ENCODE measurements around the gene CREBBP. TPM values are rescaled to one million over a fixed set of nuclear protein-coding genes. Genes with fewer than 3 reads are reported as not detected.

The CREBBP gene
- total RNA-seq, 2 experiments from 2014 or later: 145 to 152 TPM

DNA sequence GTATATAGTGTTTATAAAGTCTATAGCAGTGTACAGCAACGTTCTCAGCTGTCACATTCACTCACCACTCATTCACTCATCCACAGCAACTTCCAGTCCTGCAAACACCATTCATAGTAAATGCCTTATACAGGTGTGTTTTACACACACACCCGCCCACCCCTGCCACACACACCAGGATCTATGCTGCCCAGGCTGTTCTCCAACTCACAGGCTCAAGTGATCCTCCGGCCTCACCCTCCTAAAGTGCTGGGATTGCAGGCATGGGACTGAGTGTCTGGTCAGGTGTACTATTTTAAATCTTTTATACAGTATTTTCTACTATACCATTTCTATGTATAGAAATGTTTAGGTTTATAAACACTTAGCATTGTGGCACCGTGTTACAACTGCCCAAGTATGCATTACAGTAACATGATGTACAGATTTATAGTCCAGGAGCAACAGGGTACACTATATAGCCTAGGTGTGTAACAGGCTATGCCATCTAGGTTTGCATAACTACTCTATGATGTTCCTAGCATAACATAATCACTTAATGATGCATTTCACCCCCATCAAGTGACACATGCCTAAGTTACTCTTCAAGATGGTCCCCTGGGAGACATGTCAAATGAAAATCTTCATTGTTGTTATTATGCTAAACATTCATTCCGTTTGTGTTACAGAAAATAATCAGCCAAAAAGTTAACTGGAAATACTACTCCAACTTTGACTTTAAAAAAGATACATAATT is 42.5 kb downstream of the CREBBP start:
- peaks cover 62% of the 10 kb centered on the region for H3K4me1 Mint-ChIP-seq (ENCODE audit: low read depth)
- peaks cover 60% of the 10 kb centered on the region for H3K36me3 Mint-ChIP-seq (ENCODE audit: low read depth)
- DNase-seq (no peak), ATAC-seq (ENCODE audit: poor library complexity) (no peak)
- H3K4me3 ChIP-seq (ENCODE audit: low read length): no peak overlapping the region
- no peak overlapping the region for H3K27ac ChIP-seq (ENCODE audit: low read depth in 1 of 2, low read length in 2 of 2)
- H3K27me3 ChIP-seq (ENCODE audit: control insufficient read depth in 1 of 2, insufficient read depth in 2 of 2, low read length in 2 of 2): no peaks in the 10 kb centered on the region
- intact Hi-C loops (cut with DNase I, micrococcal nuclease): no loop called here
- ChIA-PET POLR2A (no interaction called here), CTCF (interaction anchor here (0.9 kb wide), 1 partner anchor 21 kb away, joined by 3 read pairs; no protein-coding TSS in a partner anchor)
- no peak overlapping the region for H3K4me3 Mint-ChIP-seq
- peaks cover 30% of the 10 kb centered on the region for H3K36me3 ChIP-seq (ENCODE audit: insufficient read depth, low read length)
- H3K9me3 ChIP-seq (ENCODE audit: control insufficient read depth in 1 of 2, insufficient read depth in 1 of 2, low read length in 2 of 2): peaks cover 4 to 5% of the 10 kb centered on the region in 2 experiments
- H3K27ac Mint-ChIP-seq: no peak overlapping the region
- TF ChIP-seq, protein P1, sequence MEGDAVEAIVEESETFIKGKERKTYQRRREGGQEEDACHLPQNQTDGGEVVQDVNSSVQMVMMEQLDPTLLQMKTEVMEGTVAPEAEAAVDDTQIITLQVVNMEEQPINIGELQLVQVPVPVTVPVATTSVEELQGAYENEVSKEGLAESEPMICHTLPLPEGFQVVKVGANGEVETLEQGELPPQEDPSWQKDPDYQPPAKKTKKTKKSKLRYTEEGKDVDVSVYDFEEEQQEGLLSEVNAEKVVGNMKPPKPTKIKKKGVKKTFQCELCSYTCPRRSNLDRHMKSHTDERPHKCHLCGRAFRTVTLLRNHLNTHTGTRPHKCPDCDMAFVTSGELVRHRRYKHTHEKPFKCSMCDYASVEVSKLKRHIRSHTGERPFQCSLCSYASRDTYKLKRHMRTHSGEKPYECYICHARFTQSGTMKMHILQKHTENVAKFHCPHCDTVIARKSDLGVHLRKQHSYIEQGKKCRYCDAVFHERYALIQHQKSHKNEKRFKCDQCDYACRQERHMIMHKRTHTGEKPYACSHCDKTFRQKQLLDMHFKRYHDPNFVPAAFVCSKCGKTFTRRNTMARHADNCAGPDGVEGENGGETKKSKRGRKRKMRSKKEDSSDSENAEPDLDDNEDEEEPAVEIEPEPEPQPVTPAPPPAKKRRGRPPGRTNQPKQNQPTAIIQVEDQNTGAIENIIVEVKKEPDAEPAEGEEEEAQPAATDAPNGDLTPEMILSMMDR (IDR thresholded peaks at IDR 0.05): no peak
- H3K27me3 Mint-ChIP-seq: no peaks in the 10 kb centered on the region
- peaks cover 5% of the 10 kb centered on the region for H3K4me1 ChIP-seq (ENCODE audit: insufficient read depth, low read length)
- peaks cover 10% of the 10 kb centered on the region for H3K9me3 Mint-ChIP-seq

DNA sequence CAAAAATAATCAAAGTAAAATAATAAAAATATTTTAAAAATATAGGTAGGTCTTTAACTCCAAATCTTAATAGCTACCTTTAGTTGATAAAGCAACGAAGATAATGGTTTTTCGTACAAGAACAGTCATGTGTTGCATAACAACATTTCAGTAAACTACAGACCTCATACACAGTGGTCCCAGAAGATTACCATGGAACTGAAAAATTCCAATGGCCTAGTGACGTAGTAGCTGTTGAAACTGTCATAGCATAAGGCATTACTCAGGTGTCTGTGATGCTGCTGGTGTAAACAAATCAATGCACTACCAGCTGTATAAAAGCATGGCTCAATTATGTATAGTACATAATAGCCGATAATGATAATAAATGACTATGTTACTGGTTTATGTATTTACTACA is 43.9 kb downstream of the CREBBP start:
- no peak for ATAC-seq (ENCODE audit: poor library complexity)
- no peak overlapping the region for H3K4me3 Mint-ChIP-seq
- intact Hi-C loops (cut with DNase I, micrococcal nuclease): no loop called here
- peaks cover 70% of the 10 kb centered on the region for H3K36me3 Mint-ChIP-seq (ENCODE audit: low read depth)
- Histone ChIP-seq H3K9me3 (ENCODE audit: control insufficient read depth in 1 of 2, insufficient read depth in 1 of 2, low read length in 2 of 2) (peaks cover 7 to 14% of the 10 kb centered on the region in 2 experiments), H3K4me3 (ENCODE audit: low read length) (no peak overlapping the region), H3K4me1 (ENCODE audit: insufficient read depth, low read length) (peaks cover 3% of the 10 kb centered on the region), H3K36me3 (ENCODE audit: insufficient read depth, low read length) (peaks cover 26% of the 10 kb centered on the region), H3K27me3 (ENCODE audit: control insufficient read depth in 1 of 2, insufficient read depth in 2 of 2, low read length in 2 of 2) (no peaks in the 10 kb centered on the region), H3K27ac (ENCODE audit: low read depth in 1 of 2, low read length in 2 of 2) (no peak overlapping the region)
- H3K27ac Mint-ChIP-seq: no peak overlapping the region
- H3K9me3 Mint-ChIP-seq: peaks cover 14% of the 10 kb centered on the region
- DNase-seq: no peak
- CTCF ChIA-PET: no interaction called here
- H3K4me1 Mint-ChIP-seq (ENCODE audit: low read depth): peaks cover 65% of the 10 kb centered on the region
- TF ChIP-seq, protein P1 (IDR thresholded peaks at IDR 0.05): no peak
- no peaks in the 10 kb centered on the region for H3K27me3 Mint-ChIP-seq
- POLR2A ChIA-PET: no interaction called here

- H3K27me3 Mint-ChIP-seq: no peaks in the 10 kb centered on the region
- CTCF ChIA-PET: no interaction called here
- H3K4me1 Mint-ChIP-seq (ENCODE audit: low read depth): peaks cover 66% of the 10 kb centered on the region
- H3K4me3 ChIP-seq (ENCODE audit: low read length): no peak overlapping the region
- POLR2A ChIA-PET: no interaction called here
- H3K27ac ChIP-seq (ENCODE audit: low read depth in 1 of 2, low read length in 2 of 2): no peak overlapping the region
- ATAC-seq (ENCODE audit: poor library complexity) (no peak), DNase-seq (no peak)
- H3K27ac Mint-ChIP-seq: no peak overlapping the region
- intact Hi-C loops (cut with DNase I, micrococcal nuclease): no loop called here
- no peak overlapping the region for H3K4me3 Mint-ChIP-seq
- H3K36me3 Mint-ChIP-seq (ENCODE audit: low read depth): peaks cover 75% of the 10 kb centered on the region
- peaks cover 14% of the 10 kb centered on the region for H3K9me3 Mint-ChIP-seq
- peaks cover 20% of the 10 kb centered on the region for H3K36me3 ChIP-seq (ENCODE audit: insufficient read depth, low read length)
- H3K9me3 ChIP-seq (ENCODE audit: control insufficient read depth in 1 of 2, insufficient read depth in 1 of 2, low read length in 2 of 2): peaks cover 7 to 14% of the 10 kb centered on the region in 2 experiments
- TF ChIP-seq, protein P1 (IDR thresholded peaks at IDR 0.05): no peak
- peaks cover 2% of the 10 kb centered on the region for H3K4me1 ChIP-seq (ENCODE audit: insufficient read depth, low read length)
- H3K27me3 ChIP-seq (ENCODE audit: control insufficient read depth in 1 of 2, insufficient read depth in 2 of 2, low read length in 2 of 2): no peaks in the 10 kb centered on the region
These were observed 45.4 kb downstream of the CREBBP start for GRCh38 chr16:3835089-3835602.

All from CD4-positive, alpha-beta T cell (primary cell).